Activated CD4-positive, alpha-beta T cell treated with anti-CD3 and anti-CD28 coated beads, Interleukin-2, amount 10 ng/mL, durations not matched to agents 7 days and 5 days (primary cell): ENCODE data around the gene GATA2. TPM values are rescaled to one million over a fixed set of nuclear protein-coding genes. Genes with fewer than 3 reads are reported as not detected.

Source experiments
- CTCF ChIA-PET: fragments of 350-600 bp; sonication (Branson Sonifier 250); formaldehyde crosslinking; loops from one replicate; lab custom pipeline; 2021; ENCODE audit warnings: antibody characterized with exemption; lab: Charles Lee
- POLR2A ChIA-PET: fragments of 350-600 bp; sonication (Branson Sonifier 250); formaldehyde crosslinking; loops from one replicate; lab custom pipeline; 2021; ENCODE audit warnings: antibody characterized with exemption; lab: Charles Lee
- DNase-seq: peaks from one replicate; pipeline ENCODE4 v3.0.0-alpha.2; 2020
- H3K27ac Mint-ChIP-seq: one replicate; pipeline ENCODE4 v1.8.0; 2021; ENCODE audit warnings: mild to moderate bottlenecking, moderate library complexity, mixed read lengths
- H3K27me3 Mint-ChIP-seq: one replicate; pipeline ENCODE4 v1.8.0; 2021; ENCODE audit warnings: mixed read lengths
- H3K36me3 Mint-ChIP-seq: one replicate; pipeline ENCODE4 v1.8.0; 2021; ENCODE audit warnings: low read depth, mixed read lengths
- H3K4me1 Mint-ChIP-seq: one replicate; pipeline ENCODE4 v1.8.0; 2021; ENCODE audit warnings: mixed read lengths
- H3K4me3 Mint-ChIP-seq: one replicate; pipeline ENCODE4 v1.8.0; 2021; ENCODE audit warnings: mild to moderate bottlenecking, moderate library complexity, mixed read lengths
- H3K9me3 Mint-ChIP-seq: one replicate; pipeline ENCODE4 v1.8.0; 2021; ENCODE audit warnings: mixed read lengths
- total RNA-seq, 2 experiments: library from RNA; stranded (reverse); gene quantifications; one replicate each; pipeline ENCODE4 v1.2.3, GENCODE V29; 2021

GATA2 gene
- total RNA-seq, 2 experiments from 2014 or later, result not detected

DNA sequence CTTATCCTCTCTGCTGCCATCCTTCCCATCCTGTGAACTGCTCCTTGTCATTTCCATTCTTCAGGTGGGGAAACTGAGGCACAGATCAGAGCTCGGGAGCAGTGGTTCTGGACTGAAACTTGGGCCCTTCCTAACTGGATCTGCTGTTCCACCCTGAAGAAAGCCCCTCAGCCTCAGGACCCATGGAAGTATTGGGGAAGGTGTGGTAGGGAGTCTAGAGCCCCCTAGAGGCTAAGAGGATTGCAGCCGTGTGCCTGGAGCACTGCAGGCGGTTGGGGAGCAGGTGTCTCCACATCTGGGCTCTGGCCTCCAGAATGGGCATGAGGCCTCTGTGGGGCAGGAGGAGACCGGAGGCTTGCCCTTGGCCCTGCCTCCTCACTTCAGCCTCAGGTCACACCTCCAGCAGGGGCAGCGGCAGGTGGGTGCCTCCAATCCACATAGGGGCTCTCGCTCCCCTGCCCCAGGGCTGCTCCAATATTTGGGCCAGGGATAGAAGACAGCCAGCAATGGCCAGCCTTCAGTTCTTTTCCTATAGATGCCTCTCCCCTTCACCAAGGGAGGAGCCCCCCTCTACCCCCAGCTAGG is 54.4 kb downstream of the GATA2 start:
- Mint-ChIP-seq H3K4me3 (no peak overlapping the region), H3K27me3 (peaks cover 28% of the 10 kb centered on the region), H3K4me1 (no peaks in the 10 kb centered on the region), H3K9me3 (no peaks in the 10 kb centered on the region), H3K27ac (no peak overlapping the region), H3K36me3 (no peaks in the 10 kb centered on the region)
- POLR2A ChIA-PET, result no interaction called here
- CTCF ChIA-PET, result interaction anchor here (1.5 to 2.8 kb wide), 2 partner anchors 13 to 24 kb away, joined by 4 to 9 read pairs; no protein-coding TSS in a partner anchor
- DNase-seq, result no peak

DNA sequence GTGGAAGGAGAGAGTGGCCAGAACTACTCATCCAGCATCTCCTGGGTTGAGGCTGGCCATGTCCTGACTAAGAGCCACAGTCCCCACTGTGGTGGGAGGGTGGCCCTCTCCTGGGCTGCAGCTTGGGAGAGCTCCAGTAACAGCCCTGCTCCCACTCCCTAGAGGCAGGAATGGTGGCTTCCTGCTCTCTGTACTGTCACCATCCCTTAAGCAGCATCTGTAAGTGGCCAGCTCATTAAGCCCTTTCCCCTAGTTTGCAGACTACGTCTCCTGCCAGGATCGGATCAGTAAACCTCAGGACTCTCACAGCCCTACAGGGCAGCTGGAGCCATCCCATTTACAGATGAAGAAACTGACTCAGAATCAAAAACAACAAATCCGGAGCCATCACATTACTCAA is 56.8 kb downstream of the GATA2 start:
- Mint-ChIP-seq H3K4me1 (peaks cover 8% of the 10 kb centered on the region), H3K4me3 (no peak overlapping the region), H3K27ac (no peak overlapping the region), H3K36me3 (no peaks in the 10 kb centered on the region), H3K27me3 (peaks cover 41% of the 10 kb centered on the region), H3K9me3 (no peaks in the 10 kb centered on the region)
- DNase-seq, result no peak
- POLR2A ChIA-PET, result no interaction called here
- CTCF ChIA-PET, result interaction anchor here (2.8 kb wide), 1 partner anchor 10 kb away, joined by 9 read pairs; no protein-coding TSS in a partner anchor

- Mint-ChIP-seq H3K9me3 (no peaks in the 10 kb centered on the region), H3K36me3 (no peaks in the 10 kb centered on the region), H3K4me1 (peaks cover 8% of the 10 kb centered on the region), H3K27ac (no peak overlapping the region), H3K27me3 (peaks cover 47% of the 10 kb centered on the region), H3K4me3 (no peak overlapping the region)
- CTCF ChIA-PET, result interaction anchor here (0.6 to 1.1 kb wide), 2 partner anchors 49 to 249 kb away, joined by 3 to 5 read pairs; no protein-coding TSS in a partner anchor
- no peak for DNase-seq
- POLR2A ChIA-PET, result no interaction called here
These were observed 57.4 kb downstream of the GATA2 start for GRCh38 chr3:128435561-128435960.

DNA sequence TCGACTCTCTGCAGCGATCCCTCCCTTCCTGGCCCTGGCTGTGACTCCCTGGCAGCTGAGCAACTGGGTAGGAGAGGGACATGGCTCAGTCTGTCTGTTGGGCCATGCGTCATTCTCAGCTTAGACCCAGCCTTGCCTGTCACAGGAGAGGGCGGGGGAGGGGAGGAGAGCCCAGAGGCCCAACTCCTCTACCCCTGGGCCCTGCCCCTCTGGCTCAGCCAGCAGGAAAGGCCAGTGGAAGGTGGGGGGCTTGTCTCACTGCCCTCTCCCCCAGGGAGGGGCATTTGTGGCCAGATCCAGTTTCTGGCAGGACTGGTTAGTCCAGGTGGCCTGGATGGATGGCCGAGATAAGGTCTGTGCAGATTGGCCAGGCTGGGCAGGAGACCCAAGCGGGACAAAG is 57.9 kb downstream of the GATA2 start:
- no peak for DNase-seq
- no peak overlapping the region for H3K27ac Mint-ChIP-seq
- CTCF ChIA-PET, result interaction anchor here (0.6 to 1.1 kb wide), 2 partner anchors 49 to 249 kb away, joined by 3 to 5 read pairs; no protein-coding TSS in a partner anchor
- peaks cover 49% of the 10 kb centered on the region for H3K27me3 Mint-ChIP-seq
- no peaks in the 10 kb centered on the region for H3K9me3 Mint-ChIP-seq
- peaks cover 8% of the 10 kb centered on the region for H3K4me1 Mint-ChIP-seq
- no peaks in the 10 kb centered on the region for H3K36me3 Mint-ChIP-seq
- POLR2A ChIA-PET, result no interaction called here
- no peak overlapping the region for H3K4me3 Mint-ChIP-seq

- Mint-ChIP-seq H3K4me3 (no peak overlapping the region), H3K9me3 (no peaks in the 10 kb centered on the region), H3K36me3 (no peaks in the 10 kb centered on the region), H3K4me1 (peaks cover 8% of the 10 kb centered on the region), H3K27me3 (peaks cover 49% of the 10 kb centered on the region), H3K27ac (no peak overlapping the region)
- POLR2A ChIA-PET, result no interaction called here
- CTCF ChIA-PET, result interaction anchor here (1.1 kb wide), 1 partner anchor 50 kb away, joined by 3 read pairs; no protein-coding TSS in a partner anchor
- DNase-seq, result no peak
These were observed 58.5 kb downstream of the GATA2 start for GRCh38 chr3:128434524-128434923.

DNA sequence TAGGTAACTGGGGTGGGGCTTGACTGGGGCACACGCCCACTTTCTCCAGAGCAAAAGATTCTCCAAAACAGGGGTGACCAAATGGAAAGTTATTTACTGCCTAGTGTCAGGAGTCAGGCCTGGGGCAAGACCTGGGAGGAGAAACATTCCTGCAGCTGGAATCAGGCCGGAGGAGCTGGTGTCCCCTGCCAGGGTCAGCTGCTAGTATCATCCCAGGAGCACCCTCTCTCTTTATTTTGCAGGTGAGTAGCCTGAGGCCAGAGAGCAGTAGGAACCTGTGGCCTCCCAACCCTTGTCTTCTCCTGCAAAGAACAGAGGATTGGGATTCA is 59.2 kb downstream of the GATA2 start:
- Mint-ChIP-seq H3K27ac (no peak overlapping the region), H3K36me3 (no peaks in the 10 kb centered on the region), H3K4me3 (no peak overlapping the region), H3K4me1 (peaks cover 8% of the 10 kb centered on the region), H3K27me3 (peaks cover 49% of the 10 kb centered on the region), H3K9me3 (no peaks in the 10 kb centered on the region)
- ChIA-PET CTCF (no interaction called here), POLR2A (no interaction called here)
- DNase-seq, result no peak

GRCh38 chr3:128432971-128433836 is 59.8 kb downstream of the GATA2 start:
- no peak overlapping the region for H3K4me3 Mint-ChIP-seq
- no peak for DNase-seq
- no peak overlapping the region for H3K27ac Mint-ChIP-seq
- CTCF ChIA-PET, result interaction anchor here (0.7 kb wide), 1 partner anchor 64 kb away, joined by 3 read pairs; no protein-coding TSS in a partner anchor
- POLR2A ChIA-PET, result no interaction called here
- peaks cover 52% of the 10 kb centered on the region for H3K27me3 Mint-ChIP-seq
- H3K36me3 Mint-ChIP-seq, result no peaks in the 10 kb centered on the region
- no peaks in the 10 kb centered on the region for H3K9me3 Mint-ChIP-seq
- peaks cover 8% of the 10 kb centered on the region for H3K4me1 Mint-ChIP-seq

DNA sequence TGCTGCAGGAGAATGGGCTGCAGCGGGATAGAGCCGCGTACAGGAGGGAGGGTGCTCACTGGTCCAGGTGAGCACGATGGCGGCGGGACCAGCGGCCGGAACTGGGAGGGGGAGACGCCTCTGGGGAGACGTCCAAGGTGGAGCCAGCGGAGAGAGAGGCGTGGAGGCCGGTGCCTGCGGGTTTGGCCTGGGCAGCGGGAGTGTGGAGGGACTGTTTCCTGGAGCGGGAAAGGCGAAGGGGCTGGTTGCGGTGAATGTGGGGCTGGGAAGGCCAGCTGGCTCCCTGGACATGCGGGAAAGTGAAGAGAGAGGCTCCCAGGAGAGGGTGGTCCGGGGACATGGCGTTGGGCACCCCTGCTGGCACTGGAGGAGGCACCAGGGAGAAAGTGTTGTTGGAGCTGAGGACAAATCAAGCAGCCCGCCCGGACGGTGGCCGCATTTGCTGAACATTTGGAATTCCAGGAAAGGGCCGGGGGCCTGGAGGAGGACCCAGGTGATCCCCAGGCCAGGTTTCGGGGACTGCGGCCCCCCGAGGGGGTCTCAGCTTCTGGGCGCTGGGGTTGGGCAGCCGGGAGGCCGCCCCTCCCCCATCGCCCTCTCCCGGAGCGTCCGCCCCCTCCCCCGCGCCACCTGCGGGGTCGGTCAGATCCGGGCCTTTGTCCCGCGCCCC is 60.6 kb downstream of the GATA2 start:
- Mint-ChIP-seq H3K27me3 (peaks cover 51% of the 10 kb centered on the region), H3K27ac (no peak overlapping the region), H3K4me3 (no peak overlapping the region), H3K9me3 (no peaks in the 10 kb centered on the region), H3K36me3 (no peaks in the 10 kb centered on the region), H3K4me1 (peaks cover 8% of the 10 kb centered on the region)
- DNase-seq, result no peak
- CTCF ChIA-PET, result interaction anchor here (0.6 to 0.7 kb wide), 2 partner anchors 65 to 132 kb away, joined by 3 read pairs; no protein-coding TSS in a partner anchor
- POLR2A ChIA-PET, result no interaction called here

GRCh38 chr3:128431803-128432300 is 61.1 kb downstream of the GATA2 start:
- H3K4me1 Mint-ChIP-seq, result peaks cover 11% of the 10 kb centered on the region
- H3K9me3 Mint-ChIP-seq, result no peaks in the 10 kb centered on the region
- no peak overlapping the region for H3K27ac Mint-ChIP-seq
- no peak overlapping the region for H3K4me3 Mint-ChIP-seq
- ChIA-PET POLR2A (no interaction called here), CTCF (interaction anchor here (0.6 kb wide), 1 partner anchor 132 kb away, joined by 3 read pairs; no protein-coding TSS in a partner anchor)
- no peaks in the 10 kb centered on the region for H3K36me3 Mint-ChIP-seq
- no peak for DNase-seq
- peaks cover 50% of the 10 kb centered on the region for H3K27me3 Mint-ChIP-seq

DNA sequence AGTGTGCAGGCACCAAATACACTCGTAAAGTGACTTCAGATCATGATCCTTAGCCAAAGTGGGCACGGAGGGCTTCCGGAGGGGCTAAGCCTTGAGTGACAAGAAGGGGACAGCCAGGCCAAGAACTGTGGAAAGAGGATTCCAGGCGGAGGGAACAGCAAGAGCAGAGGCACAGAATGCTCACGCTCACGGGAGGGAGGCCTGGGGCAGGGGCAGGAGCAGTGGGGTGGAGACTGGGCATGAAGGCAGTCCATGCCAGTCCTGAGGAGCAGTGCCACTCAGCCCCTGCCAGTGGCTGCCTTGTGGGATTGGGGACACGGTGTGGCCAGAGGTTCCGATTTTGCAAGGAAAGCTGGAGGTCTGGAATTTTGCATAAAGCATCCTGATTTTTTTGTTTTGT is 62.3 kb downstream of the GATA2 start:
- H3K9me3 Mint-ChIP-seq, result no peaks in the 10 kb centered on the region
- CTCF ChIA-PET, result interaction anchor here (0.6 to 0.9 kb wide), 2 partner anchors 19 to 26 kb away, joined by 3 read pairs; no protein-coding TSS in a partner anchor
- peaks cover 43% of the 10 kb centered on the region for H3K27me3 Mint-ChIP-seq
- H3K27ac Mint-ChIP-seq, result no peak overlapping the region
- POLR2A ChIA-PET, result no interaction called here
- no peak overlapping the region for H3K4me3 Mint-ChIP-seq
- H3K4me1 Mint-ChIP-seq, result peaks cover 11% of the 10 kb centered on the region
- H3K36me3 Mint-ChIP-seq, result no peaks in the 10 kb centered on the region
- DNase-seq, result no peak

DNA sequence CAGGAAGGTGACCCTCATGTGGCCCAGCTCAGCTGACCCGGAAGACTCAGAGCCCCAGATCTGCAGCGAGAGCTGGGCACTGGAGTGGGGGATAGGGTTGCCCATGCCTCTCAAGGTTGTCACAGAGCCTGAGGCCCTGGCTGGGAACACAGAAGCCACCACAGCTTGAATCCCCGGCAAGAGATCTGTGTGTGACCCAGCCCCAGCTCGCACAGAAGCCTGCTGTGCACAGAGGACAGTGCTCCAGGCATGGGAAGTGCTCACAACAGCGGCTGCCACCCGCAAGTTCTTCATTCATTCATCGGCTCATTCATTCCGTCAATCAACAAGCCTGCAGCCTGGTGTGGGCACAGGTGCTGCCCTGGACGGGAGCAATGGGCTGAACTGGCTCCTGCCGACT is 62.7 kb downstream of the GATA2 start:
- Mint-ChIP-seq H3K36me3 (no peaks in the 10 kb centered on the region), H3K4me1 (peaks cover 11% of the 10 kb centered on the region), H3K9me3 (no peaks in the 10 kb centered on the region), H3K27ac (no peak overlapping the region), H3K27me3 (peaks cover 43% of the 10 kb centered on the region), H3K4me3 (no peak overlapping the region)
- ChIA-PET POLR2A (no interaction called here), CTCF (interaction anchor here (0.9 to 1.0 kb wide), 2 partner anchors 19 to 63 kb away, joined by 3 read pairs; no protein-coding TSS in a partner anchor)
- DNase-seq, result no peak

GRCh38 chr3:128429751-128430150 is 63.2 kb downstream of the GATA2 start:
- H3K4me3 Mint-ChIP-seq, result no peak overlapping the region
- H3K9me3 Mint-ChIP-seq, result no peaks in the 10 kb centered on the region
- peaks cover 11% of the 10 kb centered on the region for H3K4me1 Mint-ChIP-seq
- no peak overlapping the region for H3K27ac Mint-ChIP-seq
- ChIA-PET POLR2A (no interaction called here), CTCF (interaction anchor here (1.0 kb wide), 1 partner anchor 64 kb away, joined by 3 read pairs; no protein-coding TSS in a partner anchor)
- DNase-seq, result no peak
- H3K27me3 Mint-ChIP-seq, result peaks cover 41% of the 10 kb centered on the region
- H3K36me3 Mint-ChIP-seq, result no peaks in the 10 kb centered on the region
